GM12865 (cell line): Measurements from ENCODE around the gene APP.

ENCODE experiments used
- DNase-seq: peaks from one replicate; pipeline ENCODE4 v3.0.0; 2010; ENCODE audit warnings: low read depth
- H3K4me3 ChIP-seq: 2 replicates; pipeline ENCODE4 v1.5.1; 2011; ENCODE audit warnings: mild to moderate bottlenecking, low read depth, low read length, control low read depth
- CTCF ChIP-seq: IDR thresholded peaks from 2 replicates; pipeline ENCODE4 v1.5.1; 2011; ENCODE audit warnings: low read length, control low read depth, low read depth, inconsistent platforms; ENCODE audit not compliant: insufficient read depth; ENCODE audit errors: missing control alignments

Gene APP

GRCh38 chr21:26148840-26149354 is 21.7 kb downstream of the APP start:
- H3K4me3 ChIP-seq, result no peak overlapping the region
- no peak for TF ChIP-seq CTCF
- no peak for DNase-seq

GRCh38 chr21:26148071-26148839 is 22.3 kb downstream of the APP start:
- no peak for TF ChIP-seq CTCF
- DNase-seq, result no peak

GRCh38 chr21:26147535-26147934 is 23.0 kb downstream of the APP start:
- no peak for TF ChIP-seq CTCF
- H3K4me3 ChIP-seq, result no peak overlapping the region
- no peak for DNase-seq

More at GRCh38 chr21:26148071-26148839, 22.3 kb downstream of the APP start:
- no peak overlapping the region for H3K4me3 ChIP-seq

- no peak overlapping the region for H3K4me3 ChIP-seq
- TF ChIP-seq CTCF, result no peak
- no peak for DNase-seq
These were observed 23.9 kb downstream of the APP start for GRCh38 chr21:26146681-26147080.

- TF ChIP-seq CTCF, result no peak
- no peak for DNase-seq
These were observed 26.5 kb downstream of the APP start for GRCh38 chr21:26144031-26144430.

GRCh38 chr21:26142363-26142762 is 28.2 kb downstream of the APP start:
- no peak for DNase-seq
- no peak for TF ChIP-seq CTCF
- H3K4me3 ChIP-seq, result no peak overlapping the region

More at GRCh38 chr21:26144031-26144430, 26.5 kb downstream of the APP start:
- no peak overlapping the region for H3K4me3 ChIP-seq
